ENCODE data around the gene ZNF423. TPM values are rescaled to one million over a fixed set of nuclear protein-coding genes. Genes with fewer than 3 reads are reported as not detected.
A peak's percentile ranks its signal among the peaks of the same experiment; 100 is the strongest.
"Not testable (repeated sequence)": the region's sequence is repeated elsewhere in the genome, so short reads cannot be mapped to it uniquely, and the experiment has no call there.

ZNF423 gene
- total RNA-seq, 1 experiment from 2014 or later: 2.0 TPM

GRCh38 chr16:49514073-49514980 lies 341.6 kb downstream of the ZNF423 start:
- DNase-seq (ENCODE audit: low read depth): no peak

GRCh38 chr16:49513040-49513439 lies 342.9 kb downstream of the ZNF423 start:
- peak; percentile 28 for DNase-seq (ENCODE audit: low read depth)

GRCh38 chr16:49510654-49511305 lies 345.1 kb downstream of the ZNF423 start:
- no peak for DNase-seq (ENCODE audit: low read depth)

- no peak for DNase-seq (ENCODE audit: low read depth)
These were observed 345.8 kb downstream of the ZNF423 start for GRCh38 chr16:49510141-49510540.

- DNase-seq (ENCODE audit: low read depth): not testable (repeated sequence)
These were observed 349.6 kb downstream of the ZNF423 start for GRCh38 chr16:49506058-49507013.

- DNase-seq (ENCODE audit: low read depth): no peak
These were observed 350.4 kb downstream of the ZNF423 start for GRCh38 chr16:49505556-49505955.

GRCh38 chr16:49504626-49505025 lies 351.3 kb downstream of the ZNF423 start:
- no peak for DNase-seq (ENCODE audit: low read depth)

- DNase-seq (ENCODE audit: low read depth): no peak
These were observed 351.9 kb downstream of the ZNF423 start for GRCh38 chr16:49504023-49504364.

GRCh38 chr16:49503256-49504022 lies 352.5 kb downstream of the ZNF423 start:
- no peak for DNase-seq (ENCODE audit: low read depth)

GRCh38 chr16:49502136-49502881 lies 353.6 kb downstream of the ZNF423 start:
- DNase-seq (ENCODE audit: low read depth): no peak

GRCh38 chr16:49499869-49500610 lies 355.9 kb downstream of the ZNF423 start:
- DNase-seq (ENCODE audit: low read depth): no peak

GRCh38 chr16:49499414-49499785 lies 356.5 kb downstream of the ZNF423 start:
- no peak for DNase-seq (ENCODE audit: low read depth)

GRCh38 chr16:49498666-49499413 lies 357.1 kb downstream of the ZNF423 start:
- no peak for DNase-seq (ENCODE audit: low read depth)

- no peak for DNase-seq (ENCODE audit: low read depth)
These were observed 357.6 kb downstream of the ZNF423 start for GRCh38 chr16:49498264-49498663.

- DNase-seq (ENCODE audit: low read depth): no peak
These were observed 358.4 kb downstream of the ZNF423 start for GRCh38 chr16:49497466-49497865.

GRCh38 chr16:49496656-49497055 lies 359.3 kb downstream of the ZNF423 start:
- DNase-seq (ENCODE audit: low read depth): no peak

- no peak for DNase-seq (ENCODE audit: low read depth)
These were observed 360.1 kb downstream of the ZNF423 start for GRCh38 chr16:49495596-49496355.

GRCh38 chr16:49494891-49495566 lies 360.9 kb downstream of the ZNF423 start:
- DNase-seq (ENCODE audit: low read depth): no peak

Data from Daoy (cell line).